22Rv1 (cell line): Measurements from ENCODE around the gene YPEL5.

Experiments used
- H3K27ac ChIP-seq: fragments of 450-650 bp; 2 replicates; pipeline ENCODE4 v1.5.1; 2017
- ZFX ChIP-seq: fragments of 450-650 bp; IDR thresholded peaks from 2 replicates; pipeline ENCODE4 v1.6.1; 2017; ENCODE audit warnings: antibody characterized with exemption, borderline replicate concordance
- TF ChIP-seq, protein P1 (sequence below): fragments of 450-650 bp; IDR thresholded peaks from 2 replicates; pipeline ENCODE4 v1.5.1; 2017; ENCODE audit warnings: mild to moderate bottlenecking

YPEL5 gene

GRCh38 chr2:30206461-30207430, 59.9 kb downstream of the YPEL5 start:
- TF ChIP-seq, protein P1, sequence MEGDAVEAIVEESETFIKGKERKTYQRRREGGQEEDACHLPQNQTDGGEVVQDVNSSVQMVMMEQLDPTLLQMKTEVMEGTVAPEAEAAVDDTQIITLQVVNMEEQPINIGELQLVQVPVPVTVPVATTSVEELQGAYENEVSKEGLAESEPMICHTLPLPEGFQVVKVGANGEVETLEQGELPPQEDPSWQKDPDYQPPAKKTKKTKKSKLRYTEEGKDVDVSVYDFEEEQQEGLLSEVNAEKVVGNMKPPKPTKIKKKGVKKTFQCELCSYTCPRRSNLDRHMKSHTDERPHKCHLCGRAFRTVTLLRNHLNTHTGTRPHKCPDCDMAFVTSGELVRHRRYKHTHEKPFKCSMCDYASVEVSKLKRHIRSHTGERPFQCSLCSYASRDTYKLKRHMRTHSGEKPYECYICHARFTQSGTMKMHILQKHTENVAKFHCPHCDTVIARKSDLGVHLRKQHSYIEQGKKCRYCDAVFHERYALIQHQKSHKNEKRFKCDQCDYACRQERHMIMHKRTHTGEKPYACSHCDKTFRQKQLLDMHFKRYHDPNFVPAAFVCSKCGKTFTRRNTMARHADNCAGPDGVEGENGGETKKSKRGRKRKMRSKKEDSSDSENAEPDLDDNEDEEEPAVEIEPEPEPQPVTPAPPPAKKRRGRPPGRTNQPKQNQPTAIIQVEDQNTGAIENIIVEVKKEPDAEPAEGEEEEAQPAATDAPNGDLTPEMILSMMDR, result no peak
- TF ChIP-seq ZFX, result no peak
- no peak overlapping the region for H3K27ac ChIP-seq

GRCh38 chr2:30208453-30208852, 61.6 kb downstream of the YPEL5 start:
- no peak overlapping the region for H3K27ac ChIP-seq

DNA sequence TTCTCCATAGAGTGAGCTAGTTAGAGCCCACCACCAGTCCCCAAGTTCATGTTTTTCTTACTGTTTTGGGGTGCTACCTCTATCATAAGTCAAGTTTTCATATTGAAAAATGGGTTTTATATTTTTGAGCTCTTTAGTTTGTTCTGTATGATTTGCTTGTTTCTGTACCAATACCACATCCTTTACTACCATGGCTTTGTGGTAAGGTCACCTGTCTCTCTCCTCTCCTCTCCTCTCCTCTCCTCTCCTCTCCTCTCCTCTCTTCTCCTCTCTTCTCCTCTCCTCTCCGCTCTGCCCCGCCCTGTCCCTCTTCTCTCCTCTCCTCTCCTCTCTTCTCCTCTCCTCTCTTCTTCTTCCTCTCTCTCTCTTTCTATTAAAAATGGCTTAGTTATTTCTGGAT, 62.4 kb downstream of the YPEL5 start:
- TF ChIP-seq, protein P1, result no peak
- no peak for TF ChIP-seq ZFX
- no peak overlapping the region for H3K27ac ChIP-seq

More at GRCh38 chr2:30208453-30208852, 61.6 kb downstream of the YPEL5 start:
- no peak for TF ChIP-seq ZFX
- TF ChIP-seq, protein P1, result peak; percentile 90
